T-helper 22 cell (primary cell): Measurements from ENCODE around the gene RIPOR3.
"Not testable (repeated sequence)": the region's sequence is repeated elsewhere in the genome, so short reads cannot be mapped to it uniquely, and the experiment has no call there.

Experiments
- DNase-seq: peaks from one replicate; pipeline ENCODE4 v3.0.0-alpha.2; 2020; ENCODE audit warnings: low read depth

RIPOR3 gene

DNA sequence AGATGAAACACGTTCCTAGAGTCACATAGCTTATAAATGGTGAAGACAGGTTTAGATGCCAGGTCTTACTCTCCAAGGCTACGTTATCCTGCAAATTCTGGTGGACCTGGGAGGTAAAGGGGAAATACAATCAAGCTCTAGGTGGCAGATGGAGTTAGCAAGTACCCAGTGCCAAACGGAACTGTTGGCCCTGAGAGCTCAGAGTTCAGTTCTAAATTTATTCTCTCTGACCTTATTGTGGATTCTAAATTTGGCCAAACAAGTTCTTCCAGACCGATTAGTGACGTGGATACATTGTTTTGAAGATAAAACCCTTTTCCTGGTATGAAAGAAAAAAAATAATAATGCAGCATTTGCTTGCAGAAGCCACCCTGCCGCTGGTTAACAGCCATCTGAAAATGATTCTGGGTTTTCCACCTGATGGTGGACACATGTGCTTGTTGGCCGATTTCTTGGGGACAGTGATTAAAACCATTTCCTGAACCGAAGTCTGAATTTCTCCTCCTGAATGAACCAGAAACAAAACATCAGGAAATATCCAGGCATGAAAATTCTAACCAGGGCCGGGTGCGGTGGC, 32.5 kb downstream of the RIPOR3 start:
- no peak for DNase-seq

- no peak for DNase-seq
Measured at GRCh38 chr20:50655311-50655880, 35.9 kb downstream of the RIPOR3 start.

DNA sequence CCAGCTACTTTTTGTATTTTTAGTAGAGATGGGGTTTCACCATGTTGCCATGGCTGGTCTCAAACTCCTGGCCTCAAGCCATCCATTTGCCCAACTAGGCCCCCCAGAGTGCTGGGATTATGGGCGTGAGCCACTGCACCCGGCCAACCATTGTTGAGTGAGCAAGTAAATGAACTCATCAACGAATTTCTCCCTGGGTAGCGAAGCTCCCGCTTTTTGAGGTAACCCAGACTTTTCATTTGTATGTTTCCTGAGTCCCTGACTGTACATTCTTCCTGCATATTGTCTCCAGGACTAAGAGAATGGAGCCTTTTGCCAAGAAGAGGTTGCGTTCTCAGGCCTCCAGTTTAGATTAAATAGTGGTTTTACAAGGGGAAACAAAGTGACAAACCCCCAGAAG, 36.4 kb downstream of the RIPOR3 start:
- DNase-seq = no peak

DNA sequence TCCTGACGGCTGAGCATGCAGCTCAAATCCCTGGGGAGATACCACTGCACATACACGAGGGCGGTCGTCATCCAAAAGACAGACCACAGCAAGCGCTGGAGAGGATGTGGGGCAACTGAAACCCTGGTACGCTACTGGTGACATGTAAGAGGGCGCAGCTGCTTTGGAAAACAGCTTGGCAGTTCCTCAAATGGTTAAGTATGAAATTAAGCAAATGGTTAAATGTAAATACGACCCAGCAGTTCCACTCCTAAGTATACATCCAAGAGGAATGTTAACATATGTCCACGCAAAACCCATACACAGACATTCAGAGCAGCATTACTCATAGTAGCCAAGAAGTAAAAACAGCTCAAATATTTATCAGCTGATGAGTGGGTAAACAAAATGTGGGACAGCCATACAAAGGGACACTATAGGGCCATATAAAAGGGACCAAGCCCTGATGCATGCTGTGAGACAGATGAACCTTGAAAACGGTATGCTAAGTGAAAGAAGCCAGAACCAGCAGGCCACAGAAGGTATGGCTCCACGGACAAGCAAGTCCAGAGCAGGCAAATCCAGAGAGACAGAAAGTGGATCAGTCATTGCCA, 38.5 kb downstream of the RIPOR3 start:
- DNase-seq = no peak

DNA sequence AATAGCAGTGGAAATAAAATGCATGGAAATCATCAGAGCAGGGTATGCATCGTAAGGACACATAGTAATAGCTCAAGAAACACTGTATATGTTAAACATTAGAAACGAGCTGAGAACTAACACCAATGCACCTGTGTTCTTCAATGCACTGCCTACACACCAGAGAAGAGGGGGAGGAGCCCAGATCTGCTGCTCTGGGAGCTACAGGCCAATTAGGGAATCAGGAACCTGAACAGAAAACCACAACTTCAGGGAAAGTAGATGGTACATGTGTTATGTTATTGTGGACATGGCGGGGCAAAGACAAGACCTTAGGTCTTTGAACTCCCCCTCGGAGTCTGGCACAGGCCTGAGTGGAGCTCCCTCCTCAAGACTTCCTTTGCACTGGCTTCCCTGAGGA, 39.7 kb downstream of the RIPOR3 start:
- no peak for DNase-seq

DNA sequence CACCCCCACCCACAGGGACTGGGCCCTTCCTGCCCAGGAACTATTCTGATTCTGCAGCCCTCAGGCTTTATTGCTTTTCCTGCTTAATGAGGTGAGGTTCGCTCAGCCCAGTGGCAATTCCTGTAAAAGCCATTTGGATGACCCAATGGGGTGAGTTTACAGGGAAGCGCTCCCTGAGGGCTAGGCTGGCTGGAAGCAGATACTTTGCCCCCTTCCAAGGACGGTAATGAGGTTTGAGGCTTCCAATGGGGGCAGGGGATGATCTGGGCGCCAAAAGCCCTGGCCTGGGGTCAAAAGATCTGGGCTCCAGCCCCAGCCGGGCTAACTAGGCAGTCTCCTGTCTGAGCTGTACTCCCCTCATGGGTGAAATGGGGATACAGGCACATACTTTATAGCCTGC, 41.8 kb downstream of the RIPOR3 start:
- DNase-seq = no peak

GRCh38 chr20:50648651-50649050, 42.7 kb downstream of the RIPOR3 start:
- DNase-seq = no peak

DNA sequence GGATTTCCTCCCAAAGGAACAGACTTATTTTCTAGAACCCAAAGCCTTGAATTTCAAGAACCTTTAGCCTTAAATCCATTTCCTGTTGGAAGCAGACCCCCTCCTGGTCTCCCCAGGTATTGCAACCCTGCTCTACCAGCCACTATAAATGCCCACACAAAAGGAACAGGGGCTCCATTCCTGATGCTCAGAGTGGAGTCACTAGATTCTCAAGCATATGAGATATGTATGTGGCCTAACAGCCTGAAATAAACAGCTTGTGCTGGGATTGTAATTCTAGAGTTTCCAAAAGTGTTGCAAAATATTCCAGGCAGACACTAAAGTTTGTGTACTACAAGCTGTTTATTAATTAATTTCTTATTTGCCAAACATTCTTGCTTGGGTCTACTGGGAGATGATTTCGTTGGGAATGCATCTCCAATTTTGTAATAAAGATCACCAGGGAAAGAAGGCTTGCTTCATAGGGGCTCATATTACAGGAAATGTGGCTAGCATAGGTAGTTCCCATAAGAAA, 44.8 kb downstream of the RIPOR3 start:
- DNase-seq = no peak

GRCh38 chr20:50645253-50646068, 45.9 kb downstream of the RIPOR3 start:
- no peak for DNase-seq

- no peak for DNase-seq
Measured at GRCh38 chr20:50642288-50642803, 49.0 kb downstream of the RIPOR3 start.

DNA sequence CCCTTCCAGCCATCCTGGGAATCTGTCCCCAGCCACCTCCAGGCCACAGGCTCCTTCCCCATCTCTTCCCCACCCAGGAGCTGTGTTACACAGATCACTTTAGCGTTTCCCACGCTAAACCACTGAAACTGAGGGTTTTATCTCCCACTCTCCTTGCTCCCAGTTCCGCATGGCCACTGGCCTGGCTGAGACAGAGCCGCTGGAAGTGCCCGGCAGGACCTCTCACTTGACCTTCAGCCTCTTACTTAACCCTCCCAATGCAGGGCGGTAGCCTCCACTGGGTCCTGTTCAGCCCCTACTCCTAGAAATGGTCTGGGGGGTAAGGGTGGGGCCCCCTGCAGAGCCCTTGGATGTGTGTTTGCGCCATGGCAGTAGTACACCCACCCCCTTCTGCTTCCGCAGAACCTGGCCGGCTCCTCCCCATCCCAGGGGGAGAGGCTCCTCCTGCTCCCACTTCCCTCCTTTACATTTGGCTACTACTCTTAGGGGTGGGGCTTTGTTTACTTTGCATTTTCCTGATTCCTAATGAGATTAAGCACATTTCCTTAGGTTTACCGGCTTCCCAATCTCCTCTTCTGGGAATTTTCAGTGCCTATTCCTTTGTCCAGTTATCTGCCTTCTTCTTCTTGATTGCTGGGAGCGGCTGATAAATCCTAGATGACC, 49.6 kb downstream of the RIPOR3 start:
- not testable (repeated sequence) for DNase-seq

GRCh38 chr20:50639971-50640711, 51.2 kb downstream of the RIPOR3 start:
- not testable (repeated sequence) for DNase-seq

- DNase-seq = not testable (repeated sequence)
Measured at GRCh38 chr20:50638015-50638847, 53.1 kb downstream of the RIPOR3 start.

DNA sequence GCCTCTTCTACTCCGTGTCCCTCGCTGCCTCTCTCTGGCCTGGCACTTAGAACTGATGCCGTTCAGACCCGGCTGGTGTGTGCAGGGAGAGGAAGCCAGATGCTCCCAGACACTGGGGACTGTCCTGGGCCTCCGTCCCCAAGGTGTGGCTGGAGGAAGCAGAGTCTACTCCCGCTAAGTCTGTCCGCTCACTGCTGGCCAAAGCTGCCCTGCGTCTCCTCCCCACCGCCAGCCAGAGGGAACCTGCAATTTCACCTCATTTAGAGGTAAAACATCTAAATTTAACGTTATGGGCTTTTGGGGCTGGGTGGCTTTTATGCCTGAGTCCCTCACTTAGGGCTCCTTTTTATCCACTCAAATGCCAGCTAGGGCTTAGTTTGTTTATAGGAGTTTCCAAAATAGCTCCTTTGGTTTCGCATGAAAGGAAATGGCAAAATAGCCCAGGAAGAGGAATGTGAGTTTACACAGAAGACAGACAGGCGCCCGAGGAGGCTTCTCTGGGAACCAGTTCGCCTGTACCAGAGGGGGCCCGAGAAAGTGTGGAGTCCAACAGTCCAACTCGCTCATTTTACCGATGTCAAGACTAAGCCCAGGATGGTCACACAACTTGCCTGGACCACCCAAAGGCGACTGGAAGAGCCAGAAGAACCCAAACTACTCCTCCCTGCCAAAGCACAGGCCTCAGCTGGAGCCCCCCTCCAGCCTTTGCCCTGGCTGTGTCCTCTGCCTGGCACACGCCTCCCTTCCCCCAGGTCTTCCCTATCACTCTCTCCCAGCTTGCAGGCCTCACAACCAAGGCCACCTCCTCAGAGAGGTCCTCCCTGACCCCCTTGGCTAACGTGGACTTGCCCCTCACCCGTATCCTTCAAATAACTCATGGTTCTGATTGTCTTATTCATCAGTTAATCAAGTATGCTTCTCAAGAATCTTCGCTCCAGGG, 54.5 kb downstream of the RIPOR3 start:
- DNase-seq = no peak

- DNase-seq = no peak
Measured at GRCh38 chr20:50635676-50636600, 55.4 kb downstream of the RIPOR3 start.

DNA sequence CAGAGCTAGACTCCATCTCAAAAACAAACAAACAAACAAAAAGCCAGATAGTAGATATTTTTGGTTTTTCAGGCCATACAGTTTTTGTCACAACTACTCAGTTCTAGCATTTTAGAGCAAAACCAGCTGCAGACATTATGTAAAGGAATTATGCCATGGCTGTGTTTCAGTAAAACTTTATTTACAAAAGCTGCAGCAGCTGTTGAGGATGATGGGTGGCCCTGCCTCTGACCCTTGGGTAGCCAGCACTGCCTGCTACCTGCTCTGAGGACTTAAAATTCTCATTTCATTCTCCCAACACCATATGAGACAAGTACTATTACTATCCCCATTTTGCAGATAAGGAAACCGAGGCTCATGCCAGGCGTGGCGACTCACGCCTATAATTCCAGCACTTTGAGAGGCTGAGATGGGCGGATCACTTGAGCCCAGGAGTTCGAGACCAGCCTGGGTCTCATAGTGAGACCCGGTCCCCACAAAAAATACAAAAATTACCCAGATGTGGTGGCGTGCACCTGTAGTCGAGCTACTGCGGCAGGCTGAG, 56.3 kb downstream of the RIPOR3 start:
- DNase-seq = no peak

DNA sequence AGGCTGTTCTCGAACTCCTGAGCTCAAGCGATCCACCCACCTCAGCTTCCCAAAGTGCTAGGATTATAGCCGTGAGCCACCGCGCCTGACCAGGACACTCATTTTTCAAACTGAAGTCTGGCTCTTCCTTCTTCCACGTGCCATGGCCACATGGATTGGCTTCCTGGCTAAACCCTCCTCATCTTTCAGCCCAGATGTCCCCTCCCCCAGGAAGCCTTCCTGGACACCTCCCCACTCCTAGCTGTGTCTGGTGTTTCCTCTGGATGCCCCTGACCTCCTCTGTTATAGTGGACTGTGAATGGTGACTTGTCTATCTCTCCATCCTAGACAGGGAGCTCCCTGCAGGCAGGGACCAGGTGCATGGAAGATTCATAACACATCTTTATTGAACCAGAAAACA, 57.2 kb downstream of the RIPOR3 start:
- DNase-seq = no peak

GRCh38 chr20:50633361-50633760, 58.0 kb downstream of the RIPOR3 start:
- no peak for DNase-seq
